Raji (cell line): ENCODE results near the gene FAM174B.

Source experiments
- POLR2A ChIP-seq: IDR thresholded peaks from 2 replicates; pipeline ENCODE4 v1.6.1; 2011; ENCODE audit warnings: low read depth, low read length, control low read depth; ENCODE audit not compliant: insufficient read depth

FAM174B gene

GRCh38 chr15:92655178-92655995 is at the start of gene FAM174B:
Gene FAM174B (minus strand): TSS chr15:92655775.
- no peak for TF ChIP-seq POLR2A

GRCh38 chr15:92696096-92696495 is 40.5 kb upstream of the FAM174B start:
- TF ChIP-seq POLR2A = no peak

- TF ChIP-seq POLR2A = no peak
These were observed 38.2 kb upstream of the FAM174B start for GRCh38 chr15:92693691-92694331.

GRCh38 chr15:92690395-92690794 is 34.8 kb upstream of the FAM174B start:
- no peak for TF ChIP-seq POLR2A

GRCh38 chr15:92687746-92688145 is 32.2 kb upstream of the FAM174B start:
- no peak for TF ChIP-seq POLR2A

GRCh38 chr15:92687195-92687602 is 31.6 kb upstream of the FAM174B start:
- no peak for TF ChIP-seq POLR2A

GRCh38 chr15:92683511-92683834 is 27.9 kb upstream of the FAM174B start:
- no peak for TF ChIP-seq POLR2A

- no peak for TF ChIP-seq POLR2A
These were observed 27.4 kb upstream of the FAM174B start for GRCh38 chr15:92682741-92683510.

GRCh38 chr15:92681141-92681631 is 25.6 kb upstream of the FAM174B start:
- no peak for TF ChIP-seq POLR2A

GRCh38 chr15:92677999-92678398 is 22.4 kb upstream of the FAM174B start:
- no peak for TF ChIP-seq POLR2A

- no peak for TF ChIP-seq POLR2A
These were observed 21.0 kb upstream of the FAM174B start for GRCh38 chr15:92676561-92676960.

GRCh38 chr15:92675485-92675884 is 19.9 kb upstream of the FAM174B start:
- TF ChIP-seq POLR2A = no peak

- no peak for TF ChIP-seq POLR2A
These were observed 18.8 kb upstream of the FAM174B start for GRCh38 chr15:92674347-92674746.

- no peak for TF ChIP-seq POLR2A
These were observed 16.5 kb upstream of the FAM174B start for GRCh38 chr15:92672102-92672501.

- no peak for TF ChIP-seq POLR2A
These were observed 15.8 kb upstream of the FAM174B start for GRCh38 chr15:92671406-92671805.

GRCh38 chr15:92670621-92671020 is 15.0 kb upstream of the FAM174B start:
- no peak for TF ChIP-seq POLR2A
